HEK293 (cell line): ENCODE results near the gene C1QBP.

Experiments used
- CTCF ChIP-seq: fragments of 450-650 bp; formaldehyde crosslinking; IDR thresholded peaks from 2 replicates; pipeline ENCODE4 v1.5.1; 2016; ENCODE audit warnings: missing biosample characterization, missing genetic modification characterization
- REST ChIP-seq: fragments of 450-650 bp; formaldehyde crosslinking; IDR thresholded peaks from 2 replicates; pipeline ENCODE4 v1.5.1; 2016; ENCODE audit warnings: missing biosample characterization, missing genetic modification characterization
- TCF7L2 ChIP-seq: IDR thresholded peaks from 2 replicates; pipeline ENCODE4 v1.6.1; 2011; ENCODE audit warnings: low read depth, mild to moderate bottlenecking, inconsistent platforms, low read length, moderate library complexity, borderline replicate concordance
- ZBTB21 ChIP-seq: fragments of 450-650 bp; formaldehyde crosslinking; IDR thresholded peaks from 2 replicates; pipeline ENCODE4 v1.5.1; 2017; ENCODE audit warnings: missing biosample characterization, missing genetic modification characterization
- ZBTB6 ChIP-seq: fragments of 450-650 bp; formaldehyde crosslinking; IDR thresholded peaks from 2 replicates; pipeline ENCODE4 v1.5.1; 2017; ENCODE audit warnings: missing biosample characterization, missing genetic modification characterization
- ZNF24 ChIP-seq: fragments of 450-650 bp; formaldehyde crosslinking; IDR thresholded peaks from 2 replicates; pipeline ENCODE4 v1.5.1; 2016; ENCODE audit warnings: missing biosample characterization, missing genetic modification characterization
- ZNF416 ChIP-seq: fragments of 450-650 bp; formaldehyde crosslinking; IDR thresholded peaks from 2 replicates; pipeline ENCODE4 v1.5.1; 2016; ENCODE audit warnings: missing biosample characterization, missing genetic modification characterization
- ZNF449 ChIP-seq: fragments of 450-650 bp; formaldehyde crosslinking; IDR thresholded peaks from 2 replicates; pipeline ENCODE4 v1.5.1; 2017; ENCODE audit warnings: missing biosample characterization, mild to moderate bottlenecking, missing genetic modification characterization, moderate library complexity
- ZNF549 ChIP-seq: fragments of 450-650 bp; IDR thresholded peaks from 2 replicates; pipeline ENCODE4 v1.5.1; 2018; ENCODE audit warnings: missing biosample characterization, missing genetic modification characterization, mild to moderate bottlenecking, inconsistent platforms, moderate library complexity
- ZSCAN5A ChIP-seq: fragments of 450-650 bp; formaldehyde crosslinking; IDR thresholded peaks from 2 replicates; pipeline ENCODE4 v1.5.1; 2016; ENCODE audit warnings: missing biosample characterization, missing genetic modification characterization

- TF ChIP-seq CTCF (tag by site-specific recombination) (no peak), ZNF416 (no peak), ZNF24 (tag by site-specific recombination) (peak; percentile 55; the same call in 1 of the 2 replicates), TCF7L2 (no peak), ZNF449 (no peak), ZBTB6 (tag by site-specific recombination) (no peak), ZNF549 (no peak), ZBTB21 (tag by site-specific recombination) (peak; percentile 48), REST (tag by site-specific recombination) (0 out of 2 replicates have a peak, but pooled peaks have one; percentile 31), ZSCAN5A (peak; percentile 86)
These were observed 47.5 kb upstream of the C1QBP start, which contains the start of gene MIS12 for GRCh38 chr17:5486206-5487124.
